PC-3 (cell line): ENCODE measurements around the gene RGS17. TPM values are rescaled to one million over a fixed set of nuclear protein-coding genes. Genes with fewer than 3 reads are reported as not detected.

Experiments
- ATAC-seq: fragments of 200-7000 bp; cut with Tn5 transposase; 2 replicates; pipeline ENCODE4 v1.9.1; 2020; ENCODE audit warnings: mild to moderate bottlenecking, moderate library complexity
- BruUV-seq: library from RNA; stranded (reverse); fragments of 400-500 nt; replicated peaks from 2 replicates; lab custom pipeline; 2021; lab: Mats Ljungman, UMichigan
- CTCF ChIA-PET: fragments of 300-600 bp; sonication (Branson Sonifier 250); formaldehyde crosslinking; loops from one replicate; lab custom pipeline; 2022; ENCODE audit warnings: antibody characterized with exemption; lab: Charles Lee
- POLR2A ChIA-PET: fragments of 300-600 bp; sonication (Branson Sonifier 250); formaldehyde crosslinking; loops from one replicate; lab custom pipeline; 2022; ENCODE audit warnings: antibody characterized with exemption; ENCODE audit not compliant: unreplicated experiment; lab: Charles Lee
- DNase-seq: peaks from one replicate; pipeline ENCODE4 v3.0.0-alpha.2; 2015
- H2AFZ ChIP-seq: fragments of 300-600 bp; sonication (generic); 2 replicates; pipeline ENCODE4 v1.6.0; 2016; ENCODE audit warnings: antibody characterized with exemption, low read length
- H3F3A ChIP-seq: fragments of 300-600 bp; sonication (generic); one replicate; pipeline ENCODE4 v1.6.0; 2017; ENCODE audit warnings: antibody characterized with exemption, low read length, control low read depth, mild to moderate bottlenecking; ENCODE audit not compliant: unreplicated experiment
- H3K27ac ChIP-seq: fragments of 300-600 bp; sonication (generic); 2 replicates; pipeline ENCODE4 v1.5.1; 2016; ENCODE audit warnings: mild to moderate bottlenecking, low read length
- H3K27me3 ChIP-seq: fragments of 300-600 bp; sonication (generic); 2 replicates; pipeline ENCODE4 v1.6.1; 2016; ENCODE audit warnings: low read length, mixed read lengths
- H3K36me3 ChIP-seq: fragments of 300-600 bp; sonication (generic); 2 replicates; pipeline ENCODE4 v1.6.1; 2016; ENCODE audit warnings: low read depth, mixed run types, low read length, mixed read lengths
- H3K4me1 ChIP-seq: fragments of 300-600 bp; sonication (generic); 2 replicates; pipeline ENCODE4 v1.5.1; 2016; ENCODE audit warnings: low read length; ENCODE audit not compliant: insufficient read depth
- H3K4me2 ChIP-seq: fragments of 300-600 bp; sonication (generic); 2 replicates; pipeline ENCODE4 v1.6.0; 2016; ENCODE audit warnings: low read length
- H3K4me3 ChIP-seq: fragments of 300-600 bp; sonication (generic); 2 replicates; pipeline ENCODE4 v1.5.1; 2016; ENCODE audit warnings: mild to moderate bottlenecking, low read length, mixed read lengths
- H3K79me2 ChIP-seq: fragments of 300-600 bp; sonication (generic); 2 replicates; pipeline ENCODE4 v1.6.1; 2017; ENCODE audit warnings: low read length, mixed read lengths
- H3K9ac ChIP-seq: fragments of 300-600 bp; sonication (generic); 2 replicates; pipeline ENCODE4 v1.6.0; 2016; ENCODE audit warnings: mild to moderate bottlenecking, low read length
- H3K9me2 ChIP-seq: fragments of 300-600 bp; sonication (generic); replicated peaks from 2 replicates; pipeline ENCODE4 v1.6.1; 2016; ENCODE audit warnings: mixed run types, low read length, mixed read lengths
- H3K9me3 ChIP-seq: fragments of 300-600 bp; sonication (generic); 2 replicates; pipeline ENCODE4 v1.6.1; 2016; ENCODE audit warnings: low read length, mixed read lengths
- H4K20me1 ChIP-seq: fragments of 300-600 bp; sonication (generic); 2 replicates; pipeline ENCODE4 v1.6.1; 2016; ENCODE audit warnings: low read length, mixed read lengths
- CTCF ChIP-seq: fragments of 300-600 bp; sonication (generic); conservative IDR thresholded peaks from 2 replicates; pipeline ENCODE4 v1.5.1; 2017; ENCODE audit warnings: antibody characterized with exemption, low read depth, mild to moderate bottlenecking, low read length
- EZH2 ChIP-seq: fragments of 300-600 bp; sonication (generic); IDR thresholded peaks from one replicate; pipeline ENCODE4 v1.6.1; 2017; ENCODE audit warnings: antibody characterized with exemption, mild to moderate bottlenecking, low read length; ENCODE audit not compliant: unreplicated experiment
- EZH2phosphoT487 ChIP-seq: fragments of 300-600 bp; sonication (generic); IDR thresholded peaks from 2 replicates; pipeline ENCODE4 v1.6.1; 2018; ENCODE audit warnings: mild to moderate bottlenecking, antibody characterized with exemption, low read length, borderline replicate concordance
- intact Hi-C: fragments of 100-400 bp; cut with micrococcal nuclease; formaldehyde crosslinking; loops from 2 replicates; pipeline ENCODE4 v1.9.0; 2023
- total RNA-seq: library from RNA; depleted of rRNA; stranded (reverse); fragments of >200 nt; gene quantifications from 2 replicates; pipeline ENCODE4 v1.2.3, GENCODE V29; 2014

Gene RGS17
- total RNA-seq, 1 experiment from 2014 or later: 1.4 TPM

DNA sequence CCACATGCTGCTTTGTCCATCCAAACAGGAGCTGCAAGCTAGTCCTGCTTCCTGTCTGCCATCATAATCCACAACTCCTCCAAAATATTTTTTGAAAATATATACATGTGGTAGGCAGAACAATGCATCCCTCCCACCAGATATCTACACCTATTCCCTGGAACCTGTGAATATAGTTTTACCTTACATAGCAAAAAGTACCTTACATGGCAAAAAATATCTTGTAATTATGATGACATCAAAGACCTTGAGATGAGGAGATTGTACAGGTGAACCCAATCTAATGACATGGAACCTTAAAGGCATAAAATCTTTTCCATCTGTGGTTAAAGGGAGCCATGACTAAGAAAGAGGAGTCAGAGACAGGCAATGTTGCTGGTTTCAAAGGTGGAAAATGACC lies 15.3 kb upstream of the RGS17 start:
- no peaks in the 10 kb centered on the region for H4K20me1 ChIP-seq
- H3K27me3 ChIP-seq: no peaks in the 10 kb centered on the region
- no peaks in the 10 kb centered on the region for H3K4me1 ChIP-seq
- H2AFZ ChIP-seq: no peak overlapping the region
- no peak overlapping the region for H3K9ac ChIP-seq
- H3K4me2 ChIP-seq: no peak overlapping the region
- no peaks in the 10 kb centered on the region for H3K9me2 ChIP-seq
- H3K27ac ChIP-seq: no peak overlapping the region
- no TSS peak for BruUV-seq
- H3K79me2 ChIP-seq: no peaks in the 10 kb centered on the region
- H3K36me3 ChIP-seq: no peaks in the 10 kb centered on the region
- ATAC-seq (no peak), DNase-seq (no peak)
- H3K4me3 ChIP-seq: no peak overlapping the region
- POLR2A ChIA-PET: no interaction called here
- TF ChIP-seq CTCF: no peak
- no peak for TF ChIP-seq EZH2phosphoT487
- no peak for TF ChIP-seq EZH2
- intact Hi-C loops: no loop called here
- H3K9me3 ChIP-seq: no peaks in the 10 kb centered on the region
- no peaks in the 10 kb centered on the region for H3F3A ChIP-seq
- CTCF ChIA-PET: no interaction called here

- no peaks in the 10 kb centered on the region for H4K20me1 ChIP-seq
- no peak for TF ChIP-seq EZH2
- no peak overlapping the region for H3K27ac ChIP-seq
- CTCF ChIA-PET: no interaction called here
- DNase-seq (no peak), ATAC-seq (no peak)
- no peaks in the 10 kb centered on the region for H3K9me2 ChIP-seq
- no TSS peak for BruUV-seq
- H3K27me3 ChIP-seq: no peaks in the 10 kb centered on the region
- H3F3A ChIP-seq: no peaks in the 10 kb centered on the region
- H2AFZ ChIP-seq: no peak overlapping the region
- intact Hi-C loops: no loop called here
- no peaks in the 10 kb centered on the region for H3K4me1 ChIP-seq
- H3K9ac ChIP-seq: no peak overlapping the region
- no peaks in the 10 kb centered on the region for H3K9me3 ChIP-seq
- no peak overlapping the region for H3K4me2 ChIP-seq
- H3K4me3 ChIP-seq: no peak overlapping the region
- POLR2A ChIA-PET: no interaction called here
- H3K36me3 ChIP-seq: no peaks in the 10 kb centered on the region
- no peaks in the 10 kb centered on the region for H3K79me2 ChIP-seq
Measured at GRCh38 chr6:153145591-153145990, 14.5 kb upstream of the RGS17 start.

GRCh38 chr6:153143200-153143599 lies 12.1 kb upstream of the RGS17 start:
- POLR2A ChIA-PET: no interaction called here
- peak; percentile 30 for DNase-seq
- TF ChIP-seq EZH2phosphoT487: no peak
- TF ChIP-seq CTCF: no peak
- no peak for TF ChIP-seq EZH2
- intact Hi-C loops: no loop called here
- no peaks in the 10 kb centered on the region for H3K4me1 ChIP-seq
- no peaks in the 10 kb centered on the region for H3K36me3 ChIP-seq
- H3K27ac ChIP-seq: no peak overlapping the region
- no peak overlapping the region for H3K9ac ChIP-seq
- CTCF ChIA-PET: no interaction called here
- H4K20me1 ChIP-seq: no peaks in the 10 kb centered on the region
- H3F3A ChIP-seq: no peaks in the 10 kb centered on the region
- H3K27me3 ChIP-seq: no peaks in the 10 kb centered on the region
- H2AFZ ChIP-seq: no peak overlapping the region
- no peak for ATAC-seq
- no peaks in the 10 kb centered on the region for H3K79me2 ChIP-seq
- H3K9me3 ChIP-seq: no peaks in the 10 kb centered on the region
- BruUV-seq: no TSS peak
- H3K4me2 ChIP-seq: no peak overlapping the region
- H3K4me3 ChIP-seq: no peak overlapping the region
- no peaks in the 10 kb centered on the region for H3K9me2 ChIP-seq
